GM23338 (cell line): ENCODE measurements around the gene IL2. TPM values are rescaled to one million over a fixed set of nuclear protein-coding genes. Genes with fewer than 3 reads are reported as not detected.
A peak's percentile ranks its signal among the peaks of the same experiment; 100 is the strongest.

ENCODE experiments used
- ATAC-seq: fragments of 200-7000 bp; cut with Tn5 transposase; 3 replicates; pipeline ENCODE4 v1.9.1; 2020
- DNase-seq: peaks from one replicate; pipeline ENCODE4 v3.0.0-alpha.2; 2015; ENCODE audit warnings: low spot score
- H2AFZ ChIP-seq: fragments of 200-600 bp; sonication (generic); 2 replicates; pipeline ENCODE4 v1.8.0; 2016; ENCODE audit warnings: antibody characterized with exemption, mild to moderate bottlenecking, moderate library complexity
- H3F3A ChIP-seq: fragments of 200-600 bp; sonication (generic); replicated peaks from 2 replicates; pipeline ENCODE4 v1.8.0; 2017; ENCODE audit warnings: antibody characterized with exemption, mixed run types, low read depth
- H3K27ac ChIP-seq: fragments of 200-600 bp; sonication (generic); 2 replicates; pipeline ENCODE4 v1.6.1; 2016; ENCODE audit warnings: low read depth
- H3K27me3 ChIP-seq: fragments of 200-600 bp; sonication (generic); 2 replicates; pipeline ENCODE4 v1.8.0; 2016; ENCODE audit warnings: mild to moderate bottlenecking, mixed run types, moderate library complexity; ENCODE audit not compliant: insufficient read depth
- H3K36me3 ChIP-seq: fragments of 200-600 bp; sonication (generic); 2 replicates; pipeline ENCODE4 v1.8.0; 2016; ENCODE audit warnings: mild to moderate bottlenecking; ENCODE audit not compliant: insufficient read depth
- H3K4me1 ChIP-seq: fragments of 200-600 bp; sonication (generic); 2 replicates; pipeline ENCODE4 v1.8.0; 2016; ENCODE audit warnings: mild to moderate bottlenecking, moderate library complexity; ENCODE audit not compliant: insufficient read depth
- H3K4me2 ChIP-seq: fragments of 200-600 bp; sonication (generic); 2 replicates; pipeline ENCODE4 v1.7.1; 2017; ENCODE audit warnings: mixed run types
- H3K4me3 ChIP-seq: fragments of 200-600 bp; sonication (generic); 2 replicates; pipeline ENCODE4 v1.6.1; 2016; ENCODE audit warnings: mixed run types
- H3K79me2 ChIP-seq: fragments of 200-600 bp; sonication (generic); replicated peaks from 2 replicates; pipeline ENCODE4 v1.8.0; 2017; ENCODE audit warnings: mild to moderate bottlenecking; ENCODE audit not compliant: insufficient read depth
- H3K9me2 ChIP-seq: fragments of 200-600 bp; sonication (generic); 2 replicates; pipeline ENCODE4 v1.8.0; 2017; ENCODE audit not compliant: insufficient read depth
- H4K20me1 ChIP-seq: fragments of 200-600 bp; sonication (generic); replicated peaks from 2 replicates; pipeline ENCODE4 v1.8.0; 2017; ENCODE audit warnings: mild to moderate bottlenecking; ENCODE audit not compliant: insufficient read depth
- H3K27ac Mint-ChIP-seq: 2 replicates; pipeline ENCODE4 v1.8.0; 2020; ENCODE audit warnings: inconsistent platforms, mild to moderate bottlenecking, moderate library complexity, mixed read lengths
- H3K27me3 Mint-ChIP-seq: 3 replicates; pipeline ENCODE4 v1.8.0; 2022; ENCODE audit warnings: low read depth, mild to moderate bottlenecking, moderate library complexity, mixed read lengths, inconsistent platforms; ENCODE audit not compliant: insufficient read depth, poor library complexity
- H3K36me3 Mint-ChIP-seq: 3 replicates; pipeline ENCODE4 v1.8.0; 2021; ENCODE audit warnings: low read depth, mild to moderate bottlenecking, inconsistent platforms, moderate library complexity, mixed read lengths
- H3K4me1 Mint-ChIP-seq: 3 replicates; pipeline ENCODE4 v1.8.0; 2020; ENCODE audit warnings: mild to moderate bottlenecking, inconsistent platforms, mixed read lengths
- H3K4me3 Mint-ChIP-seq: 3 replicates; pipeline ENCODE4 v1.8.0; 2021; ENCODE audit warnings: moderate library complexity, mild to moderate bottlenecking, inconsistent platforms, mixed read lengths
- H3K9me3 Mint-ChIP-seq: 3 replicates; pipeline ENCODE4 v1.8.0; 2020; ENCODE audit warnings: moderate library complexity, mild to moderate bottlenecking, inconsistent platforms, mixed read lengths
- CREB1 ChIP-seq: fragments of 250-450 bp; sonication (Bioruptor Pico); IDR thresholded peaks from 2 replicates; pipeline ENCODE4 v1.5.0; 2020; ENCODE audit warnings: low read depth, mild to moderate bottlenecking, moderate library complexity
- CTCF ChIP-seq, 2 experiments: fragments of 200-600 bp in 1 of 2; sonication (generic) in 1 of 2; conservative IDR thresholded peaks; 2 replicates each; pipeline versions ENCODE4 v1.5.1 to v1.6.1; 2016 to 2017; ENCODE audit warnings: antibody characterized with exemption in 2 of 2, low read depth in 2 of 2, mild to moderate bottlenecking in 2 of 2, moderate library complexity in 1 of 2
- ETS1 ChIP-seq: IDR thresholded peaks from 2 replicates; pipeline ENCODE4 v1.6.1; 2016; ENCODE audit warnings: antibody characterized with exemption
- EZH2 ChIP-seq: fragments of 200-600 bp; sonication (generic); IDR thresholded peaks from one replicate; pipeline ENCODE4 v1.8.0; 2017; ENCODE audit warnings: antibody characterized with exemption, mild to moderate bottlenecking, low read depth; ENCODE audit not compliant: unreplicated experiment
- NANOG ChIP-seq: IDR thresholded peaks from 2 replicates; pipeline ENCODE4 v1.6.1; 2016; ENCODE audit warnings: antibody characterized with exemption, borderline replicate concordance
- POLR2AphosphoS5 ChIP-seq: IDR thresholded peaks from 2 replicates; pipeline ENCODE4 v1.6.1; 2016; ENCODE audit warnings: antibody characterized with exemption, low read depth
- STAT1 ChIP-seq: IDR thresholded peaks from one replicate; pipeline ENCODE4 v1.6.1; 2016; ENCODE audit warnings: antibody characterized with exemption; ENCODE audit not compliant: unreplicated experiment
- ZNF114 ChIP-seq: fragments of 250-450 bp; sonication (Bioruptor Pico); IDR thresholded peaks from 2 replicates; pipeline ENCODE4 v1.5.0; 2020; ENCODE audit warnings: mild to moderate bottlenecking, moderate library complexity
- ZNF331 ChIP-seq: fragments of 250-450 bp; sonication (Bioruptor Pico); IDR thresholded peaks from 2 replicates; pipeline ENCODE4 v1.5.0; 2020; ENCODE audit warnings: low read depth, mild to moderate bottlenecking, moderate library complexity
- polyA plus RNA-seq: library from polyadenylated mRNA; unstranded; fragments of >200 nt; fragmentation: Nextera tagmentation; extraction: Ambion mirVana; gene quantifications from 2 replicates; pipeline ENCODE4 v1.2.1, GENCODE V29; 2016
- total RNA-seq: library from RNA; depleted of rRNA; stranded (reverse); fragments of >200 nt; shearing (Covaris generic); gene quantifications from 2 replicates; pipeline ENCODE4 v1.2.3, GENCODE V29; 2014

IL2 gene
- total and polyA plus RNA-seq, 2 experiments from 2014 or later = not detected

GRCh38 chr4:122458625-122459024, 2.1 kb upstream of the IL2 start (continued):
- no peak for TF ChIP-seq NANOG
- no peak for TF ChIP-seq ZNF114
- TF ChIP-seq ZNF331 (CRISPR knock-in tag) = no peak
- TF ChIP-seq ETS1 = no peak

GRCh38 chr4:122453384-122453995, 3.0 kb downstream of the IL2 start:
- no peak overlapping the region for H3K4me3 ChIP-seq
- H3K27me3 ChIP-seq = no peaks in the 10 kb centered on the region
- Mint-ChIP-seq H3K4me1 (no peaks in the 10 kb centered on the region), H3K36me3 (no peaks in the 10 kb centered on the region), H3K9me3 (no peaks in the 10 kb centered on the region), H3K27me3 (no peaks in the 10 kb centered on the region), H3K4me3 (no peak overlapping the region), H3K27ac (no peak overlapping the region)
- ATAC-seq (no peak), DNase-seq (no peak)
- no peak overlapping the region for H3K4me2 ChIP-seq
- no peaks in the 10 kb centered on the region for H3K9me2 ChIP-seq
- no peak overlapping the region for H2AFZ ChIP-seq
- H3K4me1 ChIP-seq = no peaks in the 10 kb centered on the region
- no peaks in the 10 kb centered on the region for H3K79me2 ChIP-seq
- H3K36me3 ChIP-seq = no peaks in the 10 kb centered on the region
- H4K20me1 ChIP-seq = no peaks in the 10 kb centered on the region
- H3F3A ChIP-seq = no peaks in the 10 kb centered on the region
- TF ChIP-seq CTCF (conservative IDR thresholded peaks at IDR 0.05; ENCODE audit: low read depth in 2 of 2) (no peak), NANOG (no peak), EZH2 (no peak), CREB1 (CRISPR knock-in tag) (no peak), ZNF331 (CRISPR knock-in tag) (no peak), POLR2AphosphoS5 (no peak), STAT1 (no peak)
- H3K27ac ChIP-seq = no peak overlapping the region

GRCh38 chr4:122450847-122451246, 5.7 kb downstream of the IL2 start:
- Mint-ChIP-seq H3K27me3 (no peaks in the 10 kb centered on the region), H3K36me3 (no peaks in the 10 kb centered on the region), H3K9me3 (no peaks in the 10 kb centered on the region), H3K4me1 (no peaks in the 10 kb centered on the region), H3K27ac (no peak overlapping the region), H3K4me3 (no peak overlapping the region)
- no peaks in the 10 kb centered on the region for H4K20me1 ChIP-seq
- no peaks in the 10 kb centered on the region for H3F3A ChIP-seq
- no peaks in the 10 kb centered on the region for H3K36me3 ChIP-seq
- no peaks in the 10 kb centered on the region for H3K9me2 ChIP-seq
- H3K4me1 ChIP-seq = no peaks in the 10 kb centered on the region
- no peak overlapping the region for H3K4me3 ChIP-seq
- ATAC-seq = peak; percentile 100
- no peak overlapping the region for H3K27ac ChIP-seq
- no peaks in the 10 kb centered on the region for H3K79me2 ChIP-seq
- peak; percentile 91 for DNase-seq
- no peak overlapping the region for H3K4me2 ChIP-seq
- no peak overlapping the region for H2AFZ ChIP-seq
- no peaks in the 10 kb centered on the region for H3K27me3 ChIP-seq
- TF ChIP-seq CTCF (conservative IDR thresholded peaks at IDR 0.05; ENCODE audit: low read depth in 2 of 2) = peak; percentile 64 to 82
- TF ChIP-seq EZH2 = no peak
